C4-2B (cell line): ENCODE data around the gene ANOS1.

Experiments used
- H3K27ac ChIP-seq: fragments of 450-650 bp; 2 replicates; pipeline ENCODE4 v1.5.1; 2017
- ZFX ChIP-seq: fragments of 450-650 bp; IDR thresholded peaks from 2 replicates; pipeline ENCODE4 v1.6.1; 2017
- TF ChIP-seq, protein P1 (sequence below): fragments of 450-650 bp; conservative IDR thresholded peaks from 2 replicates; pipeline ENCODE4 v1.5.1; 2017; ENCODE audit warnings: mild to moderate bottlenecking

ANOS1 gene

DNA sequence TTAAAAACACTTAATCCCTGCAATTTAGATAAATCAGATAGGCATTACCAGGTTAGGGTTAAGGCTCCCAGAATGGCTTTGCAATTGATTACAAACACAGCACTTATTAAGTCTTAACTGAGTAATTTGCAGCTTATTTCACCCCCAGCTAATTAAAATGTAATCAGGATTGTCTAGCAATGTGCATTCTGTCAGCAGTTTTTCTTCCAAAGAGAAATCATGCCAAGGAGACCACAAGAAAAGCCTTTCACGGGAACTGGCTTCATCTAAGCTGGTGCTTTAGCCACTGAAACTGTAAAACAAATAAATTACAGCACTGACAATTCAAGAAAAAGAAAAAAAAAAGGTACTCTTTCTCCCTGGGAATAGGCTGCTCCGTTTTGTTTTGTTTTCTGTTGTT lies 2.1 kb downstream of the ANOS1 start:
- no peak for TF ChIP-seq ZFX
- TF ChIP-seq, protein P1, sequence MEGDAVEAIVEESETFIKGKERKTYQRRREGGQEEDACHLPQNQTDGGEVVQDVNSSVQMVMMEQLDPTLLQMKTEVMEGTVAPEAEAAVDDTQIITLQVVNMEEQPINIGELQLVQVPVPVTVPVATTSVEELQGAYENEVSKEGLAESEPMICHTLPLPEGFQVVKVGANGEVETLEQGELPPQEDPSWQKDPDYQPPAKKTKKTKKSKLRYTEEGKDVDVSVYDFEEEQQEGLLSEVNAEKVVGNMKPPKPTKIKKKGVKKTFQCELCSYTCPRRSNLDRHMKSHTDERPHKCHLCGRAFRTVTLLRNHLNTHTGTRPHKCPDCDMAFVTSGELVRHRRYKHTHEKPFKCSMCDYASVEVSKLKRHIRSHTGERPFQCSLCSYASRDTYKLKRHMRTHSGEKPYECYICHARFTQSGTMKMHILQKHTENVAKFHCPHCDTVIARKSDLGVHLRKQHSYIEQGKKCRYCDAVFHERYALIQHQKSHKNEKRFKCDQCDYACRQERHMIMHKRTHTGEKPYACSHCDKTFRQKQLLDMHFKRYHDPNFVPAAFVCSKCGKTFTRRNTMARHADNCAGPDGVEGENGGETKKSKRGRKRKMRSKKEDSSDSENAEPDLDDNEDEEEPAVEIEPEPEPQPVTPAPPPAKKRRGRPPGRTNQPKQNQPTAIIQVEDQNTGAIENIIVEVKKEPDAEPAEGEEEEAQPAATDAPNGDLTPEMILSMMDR: no peak
- no peak overlapping the region for H3K27ac ChIP-seq

DNA sequence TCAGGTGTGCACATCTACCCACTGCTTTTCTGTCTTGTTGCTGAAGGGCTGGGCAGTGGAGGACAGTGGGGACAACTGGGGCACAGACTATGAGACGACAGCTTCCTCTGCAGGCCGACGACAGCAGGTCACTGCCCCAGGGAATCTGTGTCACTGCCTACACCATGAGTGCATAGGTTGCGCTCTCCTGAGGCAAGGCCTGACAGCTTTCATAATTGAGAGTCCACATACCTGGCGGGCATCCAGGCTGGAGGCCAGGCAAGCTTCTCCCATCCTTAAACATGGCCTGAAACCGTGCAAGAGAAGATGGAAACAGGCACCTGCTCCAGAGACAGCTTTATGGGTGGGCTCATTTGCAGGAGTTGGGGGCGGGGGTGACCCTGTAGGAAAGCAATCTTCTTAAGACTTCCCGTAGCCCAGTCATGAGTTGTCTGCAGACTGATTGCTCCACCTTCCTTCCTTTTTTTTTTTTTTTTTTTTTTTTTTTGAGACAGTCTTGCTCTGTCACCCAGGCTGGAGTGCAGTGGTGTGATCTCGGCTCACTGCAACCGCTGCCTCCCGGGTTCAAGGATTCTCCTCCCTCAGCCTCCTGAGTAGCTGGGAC lies 2.9 kb downstream of the ANOS1 start:
- H3K27ac ChIP-seq: no peak overlapping the region
- TF ChIP-seq ZFX: no peak
- TF ChIP-seq, protein P1: no peak

- TF ChIP-seq ZFX: no peak
- TF ChIP-seq, protein P1: no peak
- H3K27ac ChIP-seq: no peak overlapping the region
These were observed 5.8 kb downstream of the ANOS1 start for GRCh38 chrX:8726031-8726652.

DNA sequence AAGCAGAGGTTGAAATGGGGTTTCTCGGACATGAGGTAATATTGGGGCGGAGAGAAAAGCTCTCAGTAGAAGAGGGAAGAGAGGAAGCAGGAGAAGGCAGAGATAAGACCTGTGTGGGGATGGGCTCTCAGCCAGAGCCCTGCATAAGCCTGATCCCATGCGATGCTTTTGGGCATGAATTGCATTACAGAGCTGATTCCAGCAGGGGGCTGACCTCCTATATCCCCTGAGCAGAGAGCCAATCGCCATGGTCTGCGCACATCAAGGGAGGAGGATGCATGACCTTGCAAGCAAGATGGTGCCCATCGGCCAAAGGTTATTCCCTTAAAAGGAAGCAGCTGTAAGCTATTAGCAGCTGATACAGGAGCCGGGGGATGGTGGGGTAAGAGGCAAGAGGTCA lies 7.6 kb downstream of the ANOS1 start:
- H3K27ac ChIP-seq: no peak overlapping the region
- TF ChIP-seq, protein P1: peak; percentile 24
- no peak for TF ChIP-seq ZFX

DNA sequence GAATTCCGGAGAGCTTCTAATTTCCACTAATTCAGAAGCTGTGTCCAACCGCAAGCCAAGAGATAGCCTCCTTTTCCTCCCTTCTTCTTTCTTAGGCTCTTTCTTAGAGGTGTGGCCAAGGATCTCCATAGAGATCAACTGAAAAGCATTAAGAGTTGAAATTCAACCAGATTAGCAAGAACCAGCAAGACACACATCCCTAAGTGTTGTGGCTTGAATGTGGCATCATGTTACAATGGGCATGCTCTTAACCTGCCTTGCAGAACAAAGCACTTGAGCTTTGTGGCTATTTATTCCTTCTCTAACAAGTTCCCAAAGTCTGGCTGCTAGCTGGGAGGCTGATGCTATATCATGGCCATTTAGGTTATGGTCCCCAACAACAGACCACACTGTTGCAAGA lies 10.4 kb downstream of the ANOS1 start:
- TF ChIP-seq, protein P1: no peak
- no peak for TF ChIP-seq ZFX
- H3K27ac ChIP-seq: no peak overlapping the region

- TF ChIP-seq, protein P1: no peak
- no peak for TF ChIP-seq ZFX
- H3K27ac ChIP-seq: no peak overlapping the region
These were observed 11.8 kb downstream of the ANOS1 start for GRCh38 chrX:8720136-8720535.

DNA sequence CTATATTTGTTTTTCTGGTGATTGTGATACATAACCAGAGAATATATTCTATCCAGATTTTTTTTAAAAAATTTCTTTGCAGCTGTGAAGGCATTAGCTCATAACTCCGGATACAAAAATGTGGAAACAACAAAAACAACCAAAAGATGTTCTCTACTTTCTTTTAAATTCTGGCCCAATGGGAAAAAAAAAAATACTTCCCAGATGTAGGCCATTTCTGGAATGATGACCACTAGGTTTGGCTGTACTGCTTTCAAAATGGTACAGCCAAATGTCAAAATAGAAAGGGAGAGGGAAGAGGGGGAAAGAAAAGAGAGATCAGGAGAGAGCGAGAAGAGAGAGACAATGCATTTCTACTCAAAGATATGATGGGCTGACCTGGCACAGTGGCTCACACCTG lies 14.6 kb downstream of the ANOS1 start:
- TF ChIP-seq, protein P1: no peak
- TF ChIP-seq ZFX: no peak
- no peak overlapping the region for H3K27ac ChIP-seq
